K562 (cell line): ENCODE measurements around the gene NADK. TPM values are rescaled to one million over a fixed set of nuclear protein-coding genes. Genes with fewer than 3 reads are reported as not detected.

Experiments
- CBFA2T3 ChIP-seq: fragments of 450-650 bp; IDR thresholded peaks from 2 replicates; pipeline ENCODE4 v1.6.1; 2017
- CREB1 ChIP-seq, 2 experiments: sonication (generic) in 1 of 2; formaldehyde crosslinking in 1 of 2; IDR thresholded peaks; 2 replicates each; pipeline versions ENCODE4 v1.6.1 to v1.8.0; 2012 to 2022; ENCODE audit warnings: inconsistent platforms in 1 of 2, mild to moderate bottlenecking in 1 of 2, missing genetic modification reagents in 1 of 2, moderate library complexity in 1 of 2
- IRF1 ChIP-seq: sonication (generic); formaldehyde crosslinking; IDR thresholded peaks from 2 replicates; pipeline ENCODE4 v1.8.0; 2022; ENCODE audit warnings: missing genetic modification reagents, mild to moderate bottlenecking, borderline replicate concordance
- JUND ChIP-seq, 2 experiments: IDR thresholded peaks; 2 replicates in 1 of 2; 3 replicates in 1 of 2; pipeline ENCODE4 v1.6.1; 2011; ENCODE audit warnings: borderline replicate concordance in 2 of 2, low read depth in 2 of 2, low read length in 2 of 2, improper control_type of control experiment in 1 of 2, missing biosample characterization in 1 of 2, missing genetic modification characterization in 1 of 2, missing genetic modification reagents in 1 of 2
- MECOM ChIP-seq: fragments of 250-450 bp; sonication (Bioruptor Pico); IDR thresholded peaks from 2 replicates; pipeline ENCODE4 v1.8.0; 2022; ENCODE audit warnings: inconsistent platforms
- MEF2A ChIP-seq: IDR thresholded peaks from 2 replicates; pipeline ENCODE4 v1.6.1; 2011; ENCODE audit warnings: low read depth, mild to moderate bottlenecking, low read length, moderate library complexity; ENCODE audit not compliant: control insufficient read depth
- PHF8 ChIP-seq: fragments of 200-600 bp; sonication (generic); IDR thresholded peaks from 2 replicates; pipeline ENCODE4 v1.6.1; 2012; ENCODE audit warnings: mixed run types, mild to moderate bottlenecking, inconsistent platforms, low read length, moderate library complexity, borderline replicate concordance
- PTBP1 ChIP-seq: fragments of 200-400 bp; formaldehyde crosslinking; IDR thresholded peaks from 2 replicates; pipeline ENCODE4 v1.6.1; 2017; ENCODE audit warnings: low read depth, low read length
- RBM15 ChIP-seq: fragments of 200-400 bp; formaldehyde crosslinking; IDR thresholded peaks from 2 replicates; pipeline ENCODE4 v1.6.1; 2018; ENCODE audit warnings: mild to moderate bottlenecking, low read length, moderate library complexity; ENCODE audit not compliant: insufficient read depth
- SFPQ ChIP-seq: fragments of 200-400 bp; formaldehyde crosslinking; IDR thresholded peaks from 2 replicates; pipeline ENCODE4 v1.6.1; 2017; ENCODE audit warnings: mild to moderate bottlenecking, low read depth, low read length, moderate library complexity
- THRAP3 ChIP-seq: fragments of 450-650 bp; IDR thresholded peaks from 2 replicates; pipeline ENCODE4 v1.6.1; 2016; ENCODE audit warnings: mild to moderate bottlenecking, inconsistent platforms, borderline replicate concordance
- polyA plus RNA-seq, 8 experiments: library from polyadenylated mRNA; depleted of rRNA in 4 of 8; stranded (reverse) in 5 of 8; unstranded in 3 of 8; fragments of >200 nt; fragmentation: Nextera tagmentation in 2 of 8; fragmentation: Illumina TruSeq in 1 of 8; extraction: Ambion mirVana in 2 of 8; extraction: Trizol in 1 of 8; gene quantifications; 2 replicates each; pipeline versions ENCODE4 v1.2.1 to v1.2.3, GENCODE V29; 2011 to 2014; ENCODE audit warnings: inconsistent platforms in 1 of 8, missing spikeins in 1 of 8
- total RNA-seq, 7 experiments: library from RNA; depleted of rRNA in 6 of 7; stranded (reverse); fragments of >200 nt in 6 of 7; fragmentation: Illumina TruSeq in 2 of 7; extraction: Trizol in 2 of 7; gene quantifications; 2 replicates each; pipeline versions ENCODE4 v1.2.1 to v1.2.3, GENCODE V29; 2011 to 2021; ENCODE audit warnings: low replicate concordance in 1 of 7
- TF ChIP-seq, protein P1 (sequence below): fragments of 200-600 bp; sonication (generic); IDR thresholded peaks from one replicate; pipeline ENCODE4 v1.6.1; 2012; ENCODE audit warnings: mild to moderate bottlenecking, low read depth, low read length, inconsistent platforms

The NADK gene
- total and polyA plus RNA-seq, 9 of the 15 experiments (the other 6 are each of a cell fraction or from before 2014, with no cell fraction given) = 1.5 to 135 (median 75.1) TPM

- no peak for TF ChIP-seq PTBP1
- TF ChIP-seq PHF8 = peak; percentile 41; the same call in 1 of the 2 replicates
- no peak for TF ChIP-seq THRAP3
- no peak for TF ChIP-seq MEF2A
- no peak; the same call in 1 of the 2 replicates for TF ChIP-seq JUND (IDR thresholded peaks at IDR 0.05; ENCODE audit: borderline replicate concordance, low read depth, low read length)
- TF ChIP-seq JUND (tag; IDR thresholded peaks at IDR 0.05; ENCODE audit: borderline replicate concordance, low read depth, low read length) = no peak
- TF ChIP-seq, protein P1, sequence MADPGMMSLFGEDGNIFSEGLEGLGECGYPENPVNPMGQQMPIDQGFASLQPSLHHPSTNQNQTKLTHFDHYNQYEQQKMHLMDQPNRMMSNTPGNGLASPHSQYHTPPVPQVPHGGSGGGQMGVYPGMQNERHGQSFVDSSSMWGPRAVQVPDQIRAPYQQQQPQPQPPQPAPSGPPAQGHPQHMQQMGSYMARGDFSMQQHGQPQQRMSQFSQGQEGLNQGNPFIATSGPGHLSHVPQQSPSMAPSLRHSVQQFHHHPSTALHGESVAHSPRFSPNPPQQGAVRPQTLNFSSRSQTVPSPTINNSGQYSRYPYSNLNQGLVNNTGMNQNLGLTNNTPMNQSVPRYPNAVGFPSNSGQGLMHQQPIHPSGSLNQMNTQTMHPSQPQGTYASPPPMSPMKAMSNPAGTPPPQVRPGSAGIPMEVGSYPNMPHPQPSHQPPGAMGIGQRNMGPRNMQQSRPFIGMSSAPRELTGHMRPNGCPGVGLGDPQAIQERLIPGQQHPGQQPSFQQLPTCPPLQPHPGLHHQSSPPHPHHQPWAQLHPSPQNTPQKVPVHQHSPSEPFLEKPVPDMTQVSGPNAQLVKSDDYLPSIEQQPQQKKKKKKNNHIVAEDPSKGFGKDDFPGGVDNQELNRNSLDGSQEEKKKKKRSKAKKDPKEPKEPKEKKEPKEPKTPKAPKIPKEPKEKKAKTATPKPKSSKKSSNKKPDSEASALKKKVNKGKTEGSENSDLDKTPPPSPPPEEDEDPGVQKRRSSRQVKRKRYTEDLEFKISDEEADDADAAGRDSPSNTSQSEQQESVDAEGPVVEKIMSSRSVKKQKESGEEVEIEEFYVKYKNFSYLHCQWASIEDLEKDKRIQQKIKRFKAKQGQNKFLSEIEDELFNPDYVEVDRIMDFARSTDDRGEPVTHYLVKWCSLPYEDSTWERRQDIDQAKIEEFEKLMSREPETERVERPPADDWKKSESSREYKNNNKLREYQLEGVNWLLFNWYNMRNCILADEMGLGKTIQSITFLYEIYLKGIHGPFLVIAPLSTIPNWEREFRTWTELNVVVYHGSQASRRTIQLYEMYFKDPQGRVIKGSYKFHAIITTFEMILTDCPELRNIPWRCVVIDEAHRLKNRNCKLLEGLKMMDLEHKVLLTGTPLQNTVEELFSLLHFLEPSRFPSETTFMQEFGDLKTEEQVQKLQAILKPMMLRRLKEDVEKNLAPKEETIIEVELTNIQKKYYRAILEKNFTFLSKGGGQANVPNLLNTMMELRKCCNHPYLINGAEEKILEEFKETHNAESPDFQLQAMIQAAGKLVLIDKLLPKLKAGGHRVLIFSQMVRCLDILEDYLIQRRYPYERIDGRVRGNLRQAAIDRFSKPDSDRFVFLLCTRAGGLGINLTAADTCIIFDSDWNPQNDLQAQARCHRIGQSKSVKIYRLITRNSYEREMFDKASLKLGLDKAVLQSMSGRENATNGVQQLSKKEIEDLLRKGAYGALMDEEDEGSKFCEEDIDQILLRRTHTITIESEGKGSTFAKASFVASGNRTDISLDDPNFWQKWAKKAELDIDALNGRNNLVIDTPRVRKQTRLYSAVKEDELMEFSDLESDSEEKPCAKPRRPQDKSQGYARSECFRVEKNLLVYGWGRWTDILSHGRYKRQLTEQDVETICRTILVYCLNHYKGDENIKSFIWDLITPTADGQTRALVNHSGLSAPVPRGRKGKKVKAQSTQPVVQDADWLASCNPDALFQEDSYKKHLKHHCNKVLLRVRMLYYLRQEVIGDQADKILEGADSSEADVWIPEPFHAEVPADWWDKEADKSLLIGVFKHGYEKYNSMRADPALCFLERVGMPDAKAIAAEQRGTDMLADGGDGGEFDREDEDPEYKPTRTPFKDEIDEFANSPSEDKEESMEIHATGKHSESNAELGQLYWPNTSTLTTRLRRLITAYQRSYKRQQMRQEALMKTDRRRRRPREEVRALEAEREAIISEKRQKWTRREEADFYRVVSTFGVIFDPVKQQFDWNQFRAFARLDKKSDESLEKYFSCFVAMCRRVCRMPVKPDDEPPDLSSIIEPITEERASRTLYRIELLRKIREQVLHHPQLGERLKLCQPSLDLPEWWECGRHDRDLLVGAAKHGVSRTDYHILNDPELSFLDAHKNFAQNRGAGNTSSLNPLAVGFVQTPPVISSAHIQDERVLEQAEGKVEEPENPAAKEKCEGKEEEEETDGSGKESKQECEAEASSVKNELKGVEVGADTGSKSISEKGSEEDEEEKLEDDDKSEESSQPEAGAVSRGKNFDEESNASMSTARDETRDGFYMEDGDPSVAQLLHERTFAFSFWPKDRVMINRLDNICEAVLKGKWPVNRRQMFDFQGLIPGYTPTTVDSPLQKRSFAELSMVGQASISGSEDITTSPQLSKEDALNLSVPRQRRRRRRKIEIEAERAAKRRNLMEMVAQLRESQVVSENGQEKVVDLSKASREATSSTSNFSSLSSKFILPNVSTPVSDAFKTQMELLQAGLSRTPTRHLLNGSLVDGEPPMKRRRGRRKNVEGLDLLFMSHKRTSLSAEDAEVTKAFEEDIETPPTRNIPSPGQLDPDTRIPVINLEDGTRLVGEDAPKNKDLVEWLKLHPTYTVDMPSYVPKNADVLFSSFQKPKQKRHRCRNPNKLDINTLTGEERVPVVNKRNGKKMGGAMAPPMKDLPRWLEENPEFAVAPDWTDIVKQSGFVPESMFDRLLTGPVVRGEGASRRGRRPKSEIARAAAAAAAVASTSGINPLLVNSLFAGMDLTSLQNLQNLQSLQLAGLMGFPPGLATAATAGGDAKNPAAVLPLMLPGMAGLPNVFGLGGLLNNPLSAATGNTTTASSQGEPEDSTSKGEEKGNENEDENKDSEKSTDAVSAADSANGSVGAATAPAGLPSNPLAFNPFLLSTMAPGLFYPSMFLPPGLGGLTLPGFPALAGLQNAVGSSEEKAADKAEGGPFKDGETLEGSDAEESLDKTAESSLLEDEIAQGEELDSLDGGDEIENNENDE = no peak
- TF ChIP-seq RBM15 = no peak
- no peak for TF ChIP-seq CREB1 (IDR thresholded peaks at IDR 0.05)
- peak; percentile 84 for TF ChIP-seq CREB1 (CRISPR knock-in tag; IDR thresholded peaks at IDR 0.05)
- TF ChIP-seq SFPQ = no peak
- peak; percentile 12; the same call in 1 of the 2 replicates for TF ChIP-seq CBFA2T3
- no peak for TF ChIP-seq IRF1 (CRISPR knock-in tag)
- TF ChIP-seq MECOM (CRISPR knock-in tag) = no peak
These were observed 521 bp upstream of the NADK start (continued) for GRCh38 chr1:1778663-1779319.
